ENCODE measurements around the gene LMF1.

- TF ChIP-seq CTCF (IDR thresholded peaks at IDR 0.05) (no peak), ZFX (IDR thresholded peaks at IDR 0.05; ENCODE audit: borderline replicate concordance) (no peak)
Measured at GRCh38 chr16:845351-845745, 125.4 kb downstream of the LMF1 start.
